IMR-90 (cell line): ENCODE data around the gene GABPB2. TPM values are rescaled to one million over a fixed set of nuclear protein-coding genes. Genes with fewer than 3 reads are reported as not detected.
A peak's percentile ranks its signal among the peaks of the same experiment; 100 is the strongest.

ENCODE experiments used
- ATAC-seq: fragments of 200-7000 bp; cut with Tn5 transposase; 2 replicates; pipeline ENCODE4 v1.9.1; 2020; ENCODE audit warnings: low read depth, mild to moderate bottlenecking, moderate library complexity
- BruUV-seq: library from RNA; stranded (reverse); fragments of 400-500 nt; replicated peaks from 2 replicates; lab custom pipeline; 2021; lab: Mats Ljungman, UMichigan
- CTCF ChIA-PET: fragments of 300-600 bp; formaldehyde crosslinking; extraction: SDS; loops from one replicate; lab custom pipeline; 2021; ENCODE audit warnings: antibody characterized with exemption; lab: Yijun Ruan, JAX
- POLR2A ChIA-PET: fragments of 300-600 bp; sonication (Branson Sonifier 250); formaldehyde crosslinking; loops from one replicate; lab custom pipeline; 2022; ENCODE audit warnings: antibody characterized with exemption; ENCODE audit not compliant: unreplicated experiment; lab: Charles Lee
- DNase-seq: peaks from one replicate; pipeline ENCODE4 v3.0.0; 2013
- H2AFZ ChIP-seq: replicated peaks from 2 replicates; pipeline ENCODE3; 2013; ENCODE audit warnings: low read length, mild to moderate bottlenecking; ENCODE audit not compliant: poor library complexity
- H2AK5ac ChIP-seq: 2 replicates; pipeline ENCODE4 v1.6.1; 2013; ENCODE audit warnings: low read depth, low read length, inconsistent platforms
- H2AK9ac ChIP-seq: replicated peaks from 2 replicates; pipeline ENCODE3; 2013; ENCODE audit warnings: mild to moderate bottlenecking, low read depth, low read length, moderate library complexity; ENCODE audit not compliant: poor library complexity
- H2BK120ac ChIP-seq: 2 replicates; pipeline ENCODE4 v1.6.1; 2013; ENCODE audit warnings: low read depth, low read length, inconsistent platforms
- H2BK15ac ChIP-seq: 3 replicates; pipeline ENCODE4 v1.6.1; 2013; ENCODE audit warnings: low read depth, low read length, inconsistent platforms
- H2BK20ac ChIP-seq: 2 replicates; pipeline ENCODE4 v1.6.1; 2013; ENCODE audit warnings: low read depth, mild to moderate bottlenecking, inconsistent platforms, low read length, moderate library complexity
- H2BK5ac ChIP-seq: 2 replicates; pipeline ENCODE4 v1.6.1; 2013; ENCODE audit warnings: mild to moderate bottlenecking, low read depth, low read length, inconsistent platforms; ENCODE audit not compliant: poor library complexity, severe bottlenecking
- H3K14ac ChIP-seq: replicated peaks from 2 replicates; pipeline ENCODE4 v1.6.1; 2013; ENCODE audit warnings: low read depth, low read length, inconsistent platforms
- H3K18ac ChIP-seq: 2 replicates; pipeline ENCODE4 v1.6.1; 2013; ENCODE audit warnings: low read depth, low read length, control low read depth
- H3K23ac ChIP-seq: 2 replicates; pipeline ENCODE4 v1.6.1; 2013; ENCODE audit warnings: low read depth, low read length, inconsistent platforms
- H3K27ac ChIP-seq: 2 replicates; pipeline ENCODE4 v1.5.1; 2013; ENCODE audit warnings: mild to moderate bottlenecking, control low read depth, low read length; ENCODE audit not compliant: insufficient read depth
- H3K27me3 ChIP-seq: 2 replicates; pipeline ENCODE4 v1.6.1; 2013; ENCODE audit warnings: low read length; ENCODE audit not compliant: control insufficient read depth, insufficient read depth
- H3K36me3 ChIP-seq: 2 replicates; pipeline ENCODE4 v1.6.1; 2013; ENCODE audit warnings: low read length, mixed read lengths; ENCODE audit not compliant: control insufficient read depth, insufficient read depth
- H3K4ac ChIP-seq: 2 replicates; pipeline ENCODE4 v1.6.1; 2013; ENCODE audit warnings: low read depth, low read length, inconsistent platforms
- H3K4me1 ChIP-seq: 2 replicates; pipeline ENCODE4 v1.6.1; 2013; ENCODE audit warnings: low read length, mixed read lengths; ENCODE audit not compliant: control insufficient read depth, insufficient read depth
- H3K4me2 ChIP-seq: 2 replicates; pipeline ENCODE4 v1.6.1; 2013; ENCODE audit warnings: low read depth, mild to moderate bottlenecking, control low read depth, low read length, moderate library complexity
- H3K4me3 ChIP-seq: 2 replicates; pipeline ENCODE4 v1.5.1; 2013; ENCODE audit warnings: low read depth, mild to moderate bottlenecking, control low read depth, low read length, moderate library complexity; ENCODE audit not compliant: insufficient read depth
- H3K56ac ChIP-seq: 2 replicates; pipeline ENCODE4 v1.6.1; 2013; ENCODE audit warnings: low read length, inconsistent platforms; ENCODE audit not compliant: insufficient read depth; ENCODE audit errors: extremely low read depth
- H3K79me1 ChIP-seq, 2 experiments: 2 replicates each; pipeline ENCODE4 v1.6.1; 2013; ENCODE audit warnings: low read length in 2 of 2, inconsistent platforms in 1 of 2, low read depth in 1 of 2
- H3K9ac ChIP-seq: 2 replicates; pipeline ENCODE4 v1.6.1; 2013; ENCODE audit warnings: low read depth, low read length, control low read depth
- H3K9me1 ChIP-seq: 2 replicates; pipeline ENCODE4 v1.6.1; 2013; ENCODE audit warnings: low read length, inconsistent platforms; ENCODE audit not compliant: insufficient read depth
- H3K9me3 ChIP-seq: 2 replicates; pipeline ENCODE4 v1.6.1; 2013; ENCODE audit warnings: low read length; ENCODE audit not compliant: control insufficient read depth, insufficient read depth
- H4K20me1 ChIP-seq: 2 replicates; pipeline ENCODE4 v1.6.1; 2013; ENCODE audit warnings: low read length, inconsistent platforms; ENCODE audit not compliant: insufficient read depth
- H4K5ac ChIP-seq: 2 replicates; pipeline ENCODE4 v1.6.1; 2013; ENCODE audit warnings: mild to moderate bottlenecking, low read depth, low read length, control low read depth
- H4K8ac ChIP-seq, 2 experiments: 2 replicates each; pipeline ENCODE4 v1.6.1; 2013; ENCODE audit warnings: low read depth in 2 of 2, low read length in 2 of 2, control low read depth in 1 of 2, inconsistent platforms in 1 of 2
- H4K91ac ChIP-seq: 2 replicates; pipeline ENCODE4 v1.6.1; 2013; ENCODE audit warnings: low read depth, low read length, inconsistent platforms; ENCODE audit not compliant: insufficient read depth
- BHLHE40 ChIP-seq: fragments of 150-350 bp; IDR thresholded peaks from 2 replicates; pipeline ENCODE4 v1.6.1; 2016; ENCODE audit warnings: mild to moderate bottlenecking, low read depth, low read length
- RCOR1 ChIP-seq: IDR thresholded peaks from 2 replicates; pipeline ENCODE4 v1.6.1; 2012; ENCODE audit warnings: mild to moderate bottlenecking, low read length, improper control_type of control experiment; ENCODE audit not compliant: insufficient replicate concordance
- WGBS, 2 experiments: methylation state at CpG; one replicate each; pipeline versions ENCODE4 v1.1.5 to v1.1.7; 2013; ENCODE audit warnings: missing lambda C conversion rate in 2 of 2; ENCODE audit not compliant: insufficient read length in 1 of 2; ENCODE audit errors: extremely low coverage in 2 of 2; 5-methylcytosine and 5-hydroxymethylcytosine counted together
- dilution Hi-C: fragments of 300-500 bp; cut with HindIII; formaldehyde crosslinking; loops from one replicate; pipeline ENCODE4 v1.14.3; 2018; ENCODE audit warnings: low sequenced_read_pairs; ENCODE audit not compliant: unreplicated experiment
- in situ Hi-C: fragments of 300-500 bp; cut with MboI; formaldehyde crosslinking; loops from 3 replicates; pipeline ENCODE4 v1.14.3; 2019; ENCODE audit warnings: low sequenced_read_pairs, inconsistent platforms, mixed read lengths
- intact Hi-C: fragments of 100-400 bp; cut with micrococcal nuclease; formaldehyde crosslinking; loops from 2 replicates; pipeline ENCODE4 v1.10.0; 2022
- polyA plus RNA-seq, 3 experiments: library from polyadenylated mRNA; depleted of rRNA; stranded (reverse); fragments of >200 nt; gene quantifications; 2 replicates each; pipeline ENCODE4 v1.2.3, GENCODE V29; 2012; ENCODE audit warnings: low replicate concordance in 1 of 3
- total RNA-seq: library from RNA; depleted of rRNA; stranded (reverse); fragments of >200 nt; gene quantifications from 2 replicates; pipeline ENCODE4 v1.2.3, GENCODE V29; 2012
- TF ChIP-seq, protein P1 (sequence below): conservative IDR thresholded peaks from 2 replicates; pipeline ENCODE4 v1.5.1; 2012; ENCODE audit warnings: mild to moderate bottlenecking, low read depth, low read length, improper control_type of control experiment
- TF ChIP-seq, protein P2 (sequence below): fragments of 150-350 bp; IDR thresholded peaks from 2 replicates; pipeline ENCODE4 v1.6.1; 2017; ENCODE audit warnings: mild to moderate bottlenecking, antibody characterized with exemption, low read length, low read depth

The GABPB2 gene
- total and polyA plus RNA-seq, 2 of the 4 experiments (the other 2 are of a cell fraction), result 7.5 to 12.9 TPM

DNA sequence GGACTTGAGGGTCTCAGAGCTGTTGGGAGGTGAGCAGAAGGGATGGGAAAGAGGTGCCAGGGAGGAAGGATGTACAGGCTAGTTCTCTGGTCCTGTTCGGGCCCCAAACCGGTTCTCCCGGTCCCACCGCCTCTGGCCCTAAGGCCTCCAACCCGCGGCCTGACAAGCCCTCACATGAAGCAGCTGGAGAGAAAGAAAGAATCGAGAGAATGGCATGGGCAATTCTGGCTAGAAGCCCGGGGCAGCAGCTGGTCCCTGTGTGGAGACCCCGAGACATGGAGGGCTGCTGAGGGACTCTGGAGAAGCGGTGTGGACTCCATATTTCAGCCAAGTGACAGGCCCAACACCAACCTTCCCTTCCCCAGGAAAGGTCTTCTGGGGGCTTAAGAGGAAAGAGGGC, 11.9 kb upstream of the GABPB2 start:
- peak overlapping the region; percentile 65 for H2BK120ac ChIP-seq
- 0% methylated on average over 8 of the region's 10 CpGs; no CpG with 5 or more reads in 1 of the 2 experiments for WGBS, 2 experiments
- dilution Hi-C loops (no loop called here), in situ Hi-C loops (no loop called here), intact Hi-C loops (no loop called here)
- peaks cover 15% of the 10 kb centered on the region for H3K4me1 ChIP-seq
- H3K36me3 ChIP-seq, result peaks cover 28% of the 10 kb centered on the region
- peak overlapping the region; percentile 100 for H2BK5ac ChIP-seq
- ChIA-PET CTCF (interaction anchor here (0.6 to 1.3 kb wide), 4 partner anchors 8 to 1160 kb away, joined by 3 to 5 read pairs (median 4); partner anchors contain the start of gene GABPB2), POLR2A (interaction anchor here (0.7 kb wide), 1 partner anchor 225 kb away, joined by 3 read pairs; no protein-coding TSS in a partner anchor)
- H4K20me1 ChIP-seq, result peaks cover 48% of the 10 kb centered on the region
- no peaks in the 10 kb centered on the region for H3K27me3 ChIP-seq
- peak overlapping the region; percentile 97 for H3K4me2 ChIP-seq
- H2AK5ac ChIP-seq, result peak overlapping the region; percentile 91
- no peaks in the 10 kb centered on the region for H3K9me3 ChIP-seq
- peak overlapping the region; percentile 89 for H3K4me3 ChIP-seq
- peak overlapping the region; percentile 94 for H2AFZ ChIP-seq
- no peak overlapping the region for H2BK20ac ChIP-seq
- BruUV-seq, result no TSS peak
- H3K27ac ChIP-seq, result peak overlapping the region; percentile 99
- ATAC-seq, result no peak
- H4K5ac ChIP-seq, result peak overlapping the region; percentile 91
- H3K56ac ChIP-seq, result peak overlapping the region; percentile 94
- peak overlapping the region; percentile 97 for H2AK9ac ChIP-seq
- peak; percentile 19 for DNase-seq
- H2BK15ac ChIP-seq, result peak overlapping the region; percentile 19; the same call in 1 of the 3 replicates
- H3K4ac ChIP-seq, result peak overlapping the region; percentile 97
- H3K9ac ChIP-seq, result peak overlapping the region; percentile 98
- H3K14ac ChIP-seq, result peak overlapping the region; percentile 99
- H4K8ac ChIP-seq, result peak overlapping the region; percentile 54 to 95; a peak in 3 of 4 replicates
- H3K79me1 ChIP-seq, result peaks cover 32 to 66% of the 10 kb centered on the region in 2 experiments
- no peak for TF ChIP-seq RCOR1
- no peak for TF ChIP-seq BHLHE40
- TF ChIP-seq, protein P1, sequence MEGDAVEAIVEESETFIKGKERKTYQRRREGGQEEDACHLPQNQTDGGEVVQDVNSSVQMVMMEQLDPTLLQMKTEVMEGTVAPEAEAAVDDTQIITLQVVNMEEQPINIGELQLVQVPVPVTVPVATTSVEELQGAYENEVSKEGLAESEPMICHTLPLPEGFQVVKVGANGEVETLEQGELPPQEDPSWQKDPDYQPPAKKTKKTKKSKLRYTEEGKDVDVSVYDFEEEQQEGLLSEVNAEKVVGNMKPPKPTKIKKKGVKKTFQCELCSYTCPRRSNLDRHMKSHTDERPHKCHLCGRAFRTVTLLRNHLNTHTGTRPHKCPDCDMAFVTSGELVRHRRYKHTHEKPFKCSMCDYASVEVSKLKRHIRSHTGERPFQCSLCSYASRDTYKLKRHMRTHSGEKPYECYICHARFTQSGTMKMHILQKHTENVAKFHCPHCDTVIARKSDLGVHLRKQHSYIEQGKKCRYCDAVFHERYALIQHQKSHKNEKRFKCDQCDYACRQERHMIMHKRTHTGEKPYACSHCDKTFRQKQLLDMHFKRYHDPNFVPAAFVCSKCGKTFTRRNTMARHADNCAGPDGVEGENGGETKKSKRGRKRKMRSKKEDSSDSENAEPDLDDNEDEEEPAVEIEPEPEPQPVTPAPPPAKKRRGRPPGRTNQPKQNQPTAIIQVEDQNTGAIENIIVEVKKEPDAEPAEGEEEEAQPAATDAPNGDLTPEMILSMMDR, result no peak
- TF ChIP-seq, protein P2, sequence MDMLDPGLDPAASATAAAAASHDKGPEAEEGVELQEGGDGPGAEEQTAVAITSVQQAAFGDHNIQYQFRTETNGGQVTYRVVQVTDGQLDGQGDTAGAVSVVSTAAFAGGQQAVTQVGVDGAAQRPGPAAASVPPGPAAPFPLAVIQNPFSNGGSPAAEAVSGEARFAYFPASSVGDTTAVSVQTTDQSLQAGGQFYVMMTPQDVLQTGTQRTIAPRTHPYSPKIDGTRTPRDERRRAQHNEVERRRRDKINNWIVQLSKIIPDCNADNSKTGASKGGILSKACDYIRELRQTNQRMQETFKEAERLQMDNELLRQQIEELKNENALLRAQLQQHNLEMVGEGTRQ, result no peak
- H3K23ac ChIP-seq, result peak overlapping the region; percentile 85
- H4K91ac ChIP-seq, result peak overlapping the region; percentile 89
- peaks cover 23% of the 10 kb centered on the region for H3K9me1 ChIP-seq
- H3K18ac ChIP-seq, result peak overlapping the region; percentile 78
